Endothelial cell of umbilical vein (primary cell): Measurements from ENCODE around the gene IST1.

Experiments used
- POLR2AphosphoS5 ChIP-seq: IDR thresholded peaks from 2 replicates; pipeline ENCODE4 v1.6.1; 2012; ENCODE audit warnings: low read depth, mild to moderate bottlenecking, control low read depth, low read length, moderate library complexity; ENCODE audit not compliant: insufficient read depth
- TF ChIP-seq, protein P1 (sequence below), 2 donors: IDR thresholded peaks; 1 replicate in 1 of 2; 2 replicates in 1 of 2; pipeline ENCODE4 v1.5.1; 2011; ENCODE audit warnings: low read length in 2 of 2, mild to moderate bottlenecking in 2 of 2, moderate library complexity in 2 of 2, control low read depth in 1 of 2, inconsistent platforms in 1 of 2, low read depth in 1 of 2; ENCODE audit not compliant: insufficient read depth in 1 of 2; ENCODE audit errors: extremely low read depth in 1 of 2

DNA sequence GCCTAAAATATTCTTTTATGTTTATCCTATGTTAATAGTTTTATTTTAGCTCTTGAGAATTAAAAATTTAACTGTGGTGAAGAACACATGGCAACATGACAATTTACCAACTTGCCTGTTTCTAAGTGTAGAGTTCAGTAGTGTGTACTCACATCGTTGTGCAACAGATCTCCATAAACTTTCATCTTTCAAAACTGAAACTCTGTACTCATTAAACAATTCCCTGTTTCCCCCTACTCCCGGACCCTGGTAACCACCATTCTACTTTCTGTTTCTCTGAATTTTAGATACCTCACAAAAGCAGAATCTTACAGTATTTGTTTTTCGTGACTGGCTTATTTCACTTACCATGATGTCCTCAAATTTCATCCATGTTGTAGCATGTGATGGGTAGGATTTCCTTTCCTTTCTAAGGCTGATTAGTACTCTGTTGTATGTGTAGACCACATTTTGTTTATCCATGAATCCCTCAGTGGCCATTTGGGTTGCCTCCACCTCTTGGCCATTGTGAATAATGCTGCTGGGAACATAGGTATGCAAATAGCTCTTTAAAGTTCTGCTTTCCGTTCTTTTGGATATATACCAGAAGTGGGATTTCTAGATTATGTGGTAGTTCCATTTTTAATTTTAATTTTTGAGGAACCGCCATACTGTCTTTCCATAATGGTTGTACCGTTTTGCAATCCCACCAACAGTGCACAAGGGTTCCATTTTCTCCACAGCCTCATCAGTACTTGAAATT is 17.4 kb downstream of the IST1 start:
- TF ChIP-seq, protein P1, sequence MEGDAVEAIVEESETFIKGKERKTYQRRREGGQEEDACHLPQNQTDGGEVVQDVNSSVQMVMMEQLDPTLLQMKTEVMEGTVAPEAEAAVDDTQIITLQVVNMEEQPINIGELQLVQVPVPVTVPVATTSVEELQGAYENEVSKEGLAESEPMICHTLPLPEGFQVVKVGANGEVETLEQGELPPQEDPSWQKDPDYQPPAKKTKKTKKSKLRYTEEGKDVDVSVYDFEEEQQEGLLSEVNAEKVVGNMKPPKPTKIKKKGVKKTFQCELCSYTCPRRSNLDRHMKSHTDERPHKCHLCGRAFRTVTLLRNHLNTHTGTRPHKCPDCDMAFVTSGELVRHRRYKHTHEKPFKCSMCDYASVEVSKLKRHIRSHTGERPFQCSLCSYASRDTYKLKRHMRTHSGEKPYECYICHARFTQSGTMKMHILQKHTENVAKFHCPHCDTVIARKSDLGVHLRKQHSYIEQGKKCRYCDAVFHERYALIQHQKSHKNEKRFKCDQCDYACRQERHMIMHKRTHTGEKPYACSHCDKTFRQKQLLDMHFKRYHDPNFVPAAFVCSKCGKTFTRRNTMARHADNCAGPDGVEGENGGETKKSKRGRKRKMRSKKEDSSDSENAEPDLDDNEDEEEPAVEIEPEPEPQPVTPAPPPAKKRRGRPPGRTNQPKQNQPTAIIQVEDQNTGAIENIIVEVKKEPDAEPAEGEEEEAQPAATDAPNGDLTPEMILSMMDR (IDR thresholded peaks at IDR 0.05; ENCODE audit: extremely low read depth in 1 of 2, insufficient read depth in 1 of 2, low read depth in 1 of 2, low read length in 2 of 2): no peak
- TF ChIP-seq POLR2AphosphoS5: no peak
